HG03521 (cell line): Measurements from ENCODE around the gene SFXN5.

ENCODE experiments used
- ATAC-seq: cut with Tn5 transposase; IDR thresholded peaks from one replicate; pipeline ENCODE4 v1.9.1; 2021; ENCODE audit warnings: mild to moderate bottlenecking, moderate library complexity; ENCODE audit not compliant: unreplicated experiment

Gene SFXN5

DNA sequence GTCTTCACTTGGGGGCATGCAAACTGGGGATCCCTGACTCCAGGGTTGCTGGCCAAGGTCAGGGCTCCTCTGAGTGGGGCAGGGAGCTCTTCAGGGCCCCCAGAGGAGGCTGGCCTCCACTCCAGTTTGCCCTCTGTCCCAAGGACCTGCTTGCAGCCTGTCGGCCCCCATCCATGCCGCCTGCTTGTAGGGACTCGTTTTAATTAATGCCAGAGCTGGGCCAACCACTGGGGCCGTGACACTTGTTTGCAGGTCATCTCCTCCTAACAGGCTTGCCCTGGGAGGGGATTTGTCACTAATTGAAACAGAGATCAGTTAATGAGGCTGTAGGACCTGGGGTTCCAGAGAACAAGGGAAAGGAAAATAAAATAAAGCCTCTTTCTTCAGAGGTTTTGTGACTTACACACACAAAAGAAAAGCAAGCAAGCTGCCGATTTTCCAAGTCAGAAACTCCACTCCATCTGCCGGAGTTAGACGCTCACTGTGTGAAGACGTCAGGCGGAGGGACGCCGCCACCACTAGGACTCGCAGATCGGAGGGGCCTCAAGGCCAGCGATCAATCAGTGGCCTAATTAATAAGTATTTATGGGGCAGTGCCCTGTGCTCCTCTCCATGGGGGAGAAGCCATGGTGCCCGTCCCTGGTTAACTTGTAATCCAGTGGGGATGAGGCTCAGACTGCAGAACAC is 75.9 kb downstream of the SFXN5 start:
- no peak for ATAC-seq

DNA sequence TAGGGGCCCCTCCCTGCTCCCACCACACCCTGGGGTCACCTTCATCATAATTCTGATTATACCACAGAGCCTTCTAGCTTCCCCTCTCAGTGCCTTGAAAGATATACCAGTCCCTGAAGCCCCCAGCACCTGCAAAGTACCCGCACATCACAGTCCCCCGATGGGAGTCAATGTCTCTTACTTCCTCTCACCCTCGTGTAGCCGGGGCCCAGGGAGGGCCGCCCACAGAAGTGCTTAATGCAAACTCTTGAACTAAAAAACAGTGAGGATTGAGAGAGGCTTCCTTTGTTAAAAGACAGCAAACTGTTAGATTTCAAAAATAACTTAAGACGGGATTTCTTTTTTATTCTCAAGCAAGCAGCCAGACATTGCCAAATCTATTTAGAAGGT is 76.5 kb downstream of the SFXN5 start:
- ATAC-seq = no peak

DNA sequence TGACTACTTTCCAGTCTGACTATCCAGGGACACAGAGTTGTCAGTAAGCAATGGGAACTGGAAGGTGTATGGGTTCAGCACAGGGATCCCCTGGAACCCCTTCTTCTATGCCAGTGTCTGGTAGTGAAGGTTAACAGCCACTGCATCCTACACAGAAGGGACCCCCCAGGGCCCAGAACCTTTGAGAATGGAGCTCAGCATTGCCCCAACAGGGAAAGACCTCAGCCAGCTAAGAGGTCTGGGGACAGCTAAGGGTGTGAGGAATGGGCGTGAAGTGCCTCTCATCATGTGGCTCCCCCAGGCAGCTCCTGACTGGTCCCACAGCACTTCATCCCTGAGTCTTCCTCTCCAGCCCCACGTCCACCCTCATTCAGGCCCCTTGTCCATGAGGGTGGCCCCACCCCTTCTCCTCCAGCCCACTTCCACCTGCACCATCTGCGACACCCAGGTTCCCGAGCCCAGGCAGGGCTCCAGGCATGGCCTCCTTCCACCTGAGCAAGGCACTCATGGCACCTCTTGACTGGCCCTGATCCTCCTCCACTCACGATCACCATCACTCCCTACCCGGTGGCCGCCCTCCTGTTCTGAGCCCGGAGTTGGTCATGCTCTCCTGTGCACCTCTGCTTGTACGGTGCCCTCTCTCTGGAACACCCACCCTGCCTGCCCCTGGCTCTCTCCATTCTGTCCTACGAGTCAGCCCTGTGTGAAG is 77.1 kb downstream of the SFXN5 start:
- ATAC-seq = no peak

DNA sequence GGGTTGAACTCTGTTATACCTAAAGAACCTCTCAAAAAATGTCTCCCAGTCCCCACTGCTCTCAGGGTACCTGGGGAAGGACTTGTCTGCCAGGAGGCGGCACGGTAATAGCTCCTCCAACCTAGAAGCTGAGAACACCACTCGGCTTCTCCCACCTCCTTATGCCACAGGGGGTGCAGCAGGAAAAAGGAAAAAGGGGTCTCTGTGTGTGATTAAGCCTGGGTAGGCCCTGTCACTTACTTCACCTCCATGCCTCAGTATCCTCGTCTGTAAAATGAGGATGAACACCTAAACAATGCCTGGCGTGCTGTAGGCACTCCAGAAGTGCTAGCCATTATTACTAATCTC is 77.6 kb downstream of the SFXN5 start:
- ATAC-seq = no peak

DNA sequence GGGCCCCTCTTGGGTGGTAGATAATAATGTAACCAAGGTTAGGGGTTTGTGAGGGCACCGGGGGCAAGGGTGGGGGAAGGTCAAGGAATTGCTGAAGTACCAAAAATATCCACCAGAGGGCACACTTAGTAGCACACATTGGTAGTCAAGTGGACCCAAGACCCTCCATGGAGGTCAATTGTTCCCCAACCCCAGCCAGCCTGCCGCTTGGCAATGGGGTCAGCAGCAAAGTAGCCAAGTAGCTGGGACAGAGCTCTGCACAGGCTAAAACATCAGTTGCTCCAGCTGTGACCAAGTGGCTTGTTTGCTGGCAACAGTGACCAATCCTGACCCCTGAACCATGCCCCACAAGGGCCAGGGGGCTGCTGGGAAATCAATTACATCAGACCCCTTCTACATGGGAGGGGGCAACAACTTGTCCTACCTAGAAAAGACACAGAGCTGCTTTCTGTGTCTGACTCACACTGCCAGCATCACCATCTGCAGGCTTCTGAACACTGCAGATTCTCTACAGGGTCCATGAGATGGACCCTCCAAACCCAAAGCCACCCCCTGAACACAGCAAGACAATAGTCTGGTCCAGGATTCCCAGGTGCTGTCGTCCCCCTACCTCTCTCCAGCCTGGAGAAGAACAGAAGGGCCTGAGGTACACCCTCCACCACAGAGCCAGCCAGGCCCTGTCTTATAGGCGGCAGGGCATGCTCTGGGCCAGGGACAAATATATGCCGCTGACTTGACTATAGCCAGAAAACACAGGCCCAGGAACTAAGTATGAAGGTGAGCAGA is 78.2 kb downstream of the SFXN5 start:
- ATAC-seq = no peak

DNA sequence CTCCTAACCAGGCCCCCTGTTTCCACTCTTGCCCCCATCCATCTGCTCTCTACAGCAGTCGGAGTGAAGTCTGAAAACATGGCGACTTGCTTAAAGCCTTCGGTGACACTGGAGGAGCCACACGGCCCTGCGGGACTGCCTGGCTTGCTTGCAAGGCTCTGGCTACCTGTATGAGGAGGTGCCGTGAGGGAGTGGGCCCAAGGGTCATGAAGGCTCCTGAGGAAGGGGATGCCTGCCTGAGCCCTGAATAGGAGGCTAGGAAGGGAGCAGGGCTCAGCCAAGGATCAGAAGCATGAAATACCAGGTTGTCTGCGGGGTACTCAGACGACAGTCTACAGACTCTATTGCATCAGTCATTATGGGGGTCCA is 78.8 kb downstream of the SFXN5 start:
- no peak for ATAC-seq

DNA sequence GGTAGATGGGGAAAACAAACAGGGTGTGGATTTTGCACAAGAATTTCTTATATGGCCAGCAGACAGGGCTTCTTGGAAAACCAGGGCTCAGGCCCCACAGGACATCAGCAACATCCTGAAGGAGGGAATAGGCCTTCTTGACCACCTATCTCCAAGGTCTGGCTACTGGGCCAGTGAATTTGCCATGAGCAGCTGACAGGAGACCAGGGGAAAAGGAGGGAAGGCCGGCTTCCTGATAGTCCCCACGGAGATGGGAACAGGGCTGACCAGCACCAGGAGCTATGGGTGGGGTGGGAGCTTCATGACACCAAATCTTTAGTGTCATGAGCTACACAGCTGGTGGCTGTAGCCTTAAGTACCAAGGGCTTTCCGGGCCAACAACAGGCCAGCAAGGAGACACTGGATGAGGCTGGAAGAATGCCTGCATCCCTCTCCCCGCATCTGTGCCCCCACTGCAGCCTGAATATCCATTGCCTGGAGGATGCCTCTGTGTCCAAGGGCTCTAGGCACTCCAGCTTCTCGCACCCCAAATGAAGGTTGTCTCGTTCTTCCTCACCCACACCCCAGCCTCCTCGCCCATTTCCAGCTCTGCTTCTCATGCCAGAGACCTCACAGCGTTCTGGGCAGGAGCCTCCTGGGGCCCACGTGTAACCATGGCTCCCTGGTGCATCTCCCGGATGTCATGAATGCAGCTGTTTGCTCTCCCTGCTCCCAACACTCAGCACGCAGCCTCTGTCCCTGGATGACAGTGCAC is 79.4 kb downstream of the SFXN5 start:
- ATAC-seq = no peak

DNA sequence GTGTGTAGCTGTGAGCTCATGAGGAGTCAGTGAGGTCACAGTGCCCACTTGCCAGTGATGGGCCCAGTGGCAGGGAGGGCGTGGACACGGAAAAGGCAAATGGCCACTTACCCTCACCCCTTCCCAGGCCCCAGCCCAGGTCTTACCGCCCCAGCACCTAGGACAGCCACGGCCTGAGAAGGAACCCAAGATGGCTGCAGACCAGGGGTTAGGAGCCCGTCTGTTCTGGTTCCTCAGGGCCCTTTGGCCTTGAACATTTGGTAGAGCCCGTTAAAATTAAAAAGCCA is 80.1 kb downstream of the SFXN5 start:
- ATAC-seq = no peak

DNA sequence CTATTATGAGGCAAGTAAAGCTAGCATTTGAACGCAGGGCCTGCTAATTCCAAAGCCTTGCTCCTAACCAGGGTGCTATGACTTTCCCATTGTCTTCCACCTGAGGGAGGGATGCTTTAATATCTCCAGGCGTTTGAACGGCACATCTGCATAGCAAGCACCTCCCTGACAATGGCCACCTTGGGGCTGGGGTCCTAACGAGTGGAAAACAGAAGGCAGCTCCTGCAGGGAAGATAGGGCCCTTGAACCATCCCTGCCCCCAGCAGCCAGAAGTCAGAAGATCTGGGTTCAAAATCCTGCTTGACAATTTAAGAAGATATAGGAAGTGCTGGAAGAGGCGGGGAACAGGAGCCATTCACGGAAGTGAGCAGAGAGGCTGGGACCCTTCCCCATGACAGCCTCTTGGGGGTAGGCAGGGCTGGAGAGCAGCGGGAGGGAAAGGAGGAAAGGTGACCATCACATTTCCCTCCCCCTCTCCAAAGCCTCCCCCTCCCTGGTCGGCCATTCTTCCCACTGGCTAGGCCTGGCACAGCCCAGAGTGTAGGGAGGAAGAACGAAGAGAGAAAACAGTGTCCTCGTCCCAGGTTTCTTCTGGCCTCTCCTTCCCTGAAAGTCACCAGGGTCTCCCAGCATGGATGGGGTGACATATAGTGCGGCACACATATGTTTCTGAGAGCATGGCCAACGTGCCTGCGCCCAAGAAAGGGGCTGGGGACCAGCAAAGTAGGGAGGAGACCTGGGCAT is 80.6 kb downstream of the SFXN5 start:
- ATAC-seq = no peak

DNA sequence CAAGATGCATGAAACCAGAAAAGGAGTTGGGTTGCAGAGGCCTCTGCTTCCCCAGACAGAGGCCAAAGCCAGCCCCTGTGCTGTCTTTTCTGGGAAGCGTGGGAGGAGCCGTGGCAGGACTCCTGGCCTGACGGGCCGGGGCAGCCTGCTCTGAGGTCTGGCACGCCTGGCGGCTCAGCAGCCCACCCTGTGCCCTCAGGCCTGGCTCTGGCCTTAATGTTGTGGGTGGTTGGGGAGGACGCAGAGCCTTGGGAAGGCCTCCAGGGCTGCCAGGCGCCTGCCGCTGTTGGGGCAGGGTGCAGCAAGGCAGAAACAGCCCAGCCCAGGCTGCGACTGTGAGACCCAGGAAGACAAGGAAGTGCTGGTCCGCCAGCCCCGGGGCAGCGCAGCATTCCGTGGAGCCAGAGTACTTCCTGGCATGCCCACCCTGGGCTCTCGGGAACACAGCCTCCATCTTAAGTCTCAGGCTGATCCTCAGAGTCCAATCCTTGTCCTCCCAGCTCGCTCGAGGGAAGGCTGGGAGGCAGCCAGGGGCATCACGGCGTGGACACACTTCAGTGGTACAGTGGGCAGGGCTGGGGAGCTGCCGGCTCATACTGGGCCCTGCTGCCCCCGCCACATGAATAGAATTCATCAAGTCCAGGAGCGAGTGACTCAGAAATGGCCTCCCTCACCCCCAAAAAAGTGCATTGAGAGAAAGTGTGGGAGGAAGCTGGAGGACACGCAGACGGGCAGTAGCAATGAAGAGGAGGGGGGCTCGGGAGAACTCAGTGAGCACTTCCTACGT is 81.5 kb downstream of the SFXN5 start:
- no peak for ATAC-seq

DNA sequence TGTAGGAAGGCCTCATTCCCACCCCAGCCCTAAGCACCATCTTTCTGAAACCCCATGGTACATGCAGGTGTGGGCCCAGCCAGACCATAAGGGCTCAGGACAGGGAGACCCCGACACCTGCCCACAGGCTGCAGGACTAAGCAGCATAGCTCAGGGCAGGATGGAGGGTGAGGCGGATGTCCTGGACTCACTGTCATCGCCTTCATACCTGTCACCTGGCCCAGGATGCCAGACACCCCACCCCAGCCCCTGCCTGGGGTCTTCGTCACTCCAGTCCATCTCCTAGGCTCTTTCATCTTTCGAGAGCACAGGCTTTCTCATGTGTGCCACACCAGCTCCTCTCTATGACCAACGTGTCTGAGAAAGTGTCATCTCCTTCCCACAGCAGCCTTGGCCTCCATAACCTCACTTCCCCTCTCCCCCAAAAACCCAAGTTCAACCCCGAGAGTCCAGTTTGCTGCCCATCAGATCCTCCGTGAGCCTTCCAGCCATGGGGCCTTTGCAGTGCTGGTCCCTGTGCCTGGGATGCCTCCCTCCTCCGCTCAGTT is 82.7 kb downstream of the SFXN5 start:
- no peak for ATAC-seq

DNA sequence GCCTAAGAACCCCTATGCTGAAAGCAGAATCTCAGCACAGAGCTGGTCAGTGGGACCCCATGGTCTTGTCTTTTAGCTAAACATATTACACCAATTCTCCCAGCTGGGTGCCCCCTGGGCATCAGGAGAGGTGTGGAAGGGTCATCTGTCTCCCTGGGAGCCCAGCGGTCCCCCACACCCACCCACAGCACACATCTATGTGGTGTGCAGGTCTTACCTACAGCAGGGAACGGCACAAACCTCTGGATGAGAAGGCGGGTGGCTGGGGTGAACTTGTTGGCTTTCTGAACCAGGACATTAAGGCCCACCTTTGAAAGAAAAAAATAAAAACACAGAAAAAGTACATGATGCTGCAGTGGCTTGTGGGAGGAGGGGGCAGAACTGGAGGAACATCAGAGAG is 83.5 kb downstream of the SFXN5 start:
- ATAC-seq = no peak

DNA sequence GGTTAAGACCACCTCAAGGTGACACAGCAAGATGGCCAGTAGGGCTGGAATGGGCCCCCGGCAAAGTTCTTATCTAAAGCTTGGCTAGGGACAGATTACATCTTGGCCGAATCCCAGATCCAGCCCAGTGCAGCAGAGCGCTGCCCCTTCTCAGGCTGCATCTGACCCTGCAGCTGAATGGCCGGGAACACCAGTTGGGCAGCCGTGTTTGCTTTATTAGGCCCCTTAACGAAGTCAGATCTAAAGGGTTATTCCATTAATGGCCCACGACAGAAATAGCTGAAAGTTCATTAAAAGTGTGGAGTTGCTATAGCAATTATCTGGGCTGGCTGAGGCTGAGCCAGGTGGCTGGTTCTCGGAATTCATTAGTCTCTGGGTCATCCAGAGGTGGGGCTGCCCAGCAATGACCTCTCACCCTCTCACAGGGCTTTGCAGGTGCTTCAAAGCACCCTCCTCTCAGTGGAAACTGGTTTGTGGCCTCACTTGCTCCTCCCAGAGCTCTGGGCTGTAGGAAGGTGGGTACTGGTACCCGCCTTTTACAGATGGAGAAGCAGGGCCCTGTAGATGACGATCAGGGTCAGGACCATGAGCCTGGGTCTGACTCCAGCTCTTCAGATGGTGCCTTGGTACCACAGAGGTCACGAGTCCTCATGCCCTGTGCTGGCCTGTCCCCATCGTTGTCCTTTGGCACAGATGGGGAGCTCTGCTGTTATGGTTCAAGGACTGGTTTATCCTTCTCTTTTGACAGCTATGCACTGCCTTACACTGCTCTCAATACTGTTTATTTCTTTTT is 85.4 kb downstream of the SFXN5 start:
- no peak for ATAC-seq

DNA sequence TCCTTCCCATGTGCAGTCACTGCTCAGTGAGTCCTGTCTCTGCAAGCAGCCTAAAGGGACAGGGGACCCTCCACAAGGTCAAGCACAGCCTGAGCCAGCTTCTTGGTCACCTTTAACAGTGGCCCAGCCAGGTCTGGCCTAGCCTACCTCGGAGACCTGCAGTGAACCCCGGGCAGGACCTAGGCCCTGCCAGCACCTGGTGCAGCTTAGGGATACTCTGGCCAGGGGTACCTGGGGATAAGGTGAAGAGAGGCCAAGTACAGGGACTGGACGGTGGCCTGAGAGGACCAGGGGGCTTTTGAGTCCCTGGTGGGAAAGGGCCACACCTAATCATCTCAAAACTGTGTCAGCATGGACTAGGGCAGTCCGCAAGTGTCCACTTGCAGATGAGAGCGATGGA is 86.4 kb downstream of the SFXN5 start:
- no peak for ATAC-seq

DNA sequence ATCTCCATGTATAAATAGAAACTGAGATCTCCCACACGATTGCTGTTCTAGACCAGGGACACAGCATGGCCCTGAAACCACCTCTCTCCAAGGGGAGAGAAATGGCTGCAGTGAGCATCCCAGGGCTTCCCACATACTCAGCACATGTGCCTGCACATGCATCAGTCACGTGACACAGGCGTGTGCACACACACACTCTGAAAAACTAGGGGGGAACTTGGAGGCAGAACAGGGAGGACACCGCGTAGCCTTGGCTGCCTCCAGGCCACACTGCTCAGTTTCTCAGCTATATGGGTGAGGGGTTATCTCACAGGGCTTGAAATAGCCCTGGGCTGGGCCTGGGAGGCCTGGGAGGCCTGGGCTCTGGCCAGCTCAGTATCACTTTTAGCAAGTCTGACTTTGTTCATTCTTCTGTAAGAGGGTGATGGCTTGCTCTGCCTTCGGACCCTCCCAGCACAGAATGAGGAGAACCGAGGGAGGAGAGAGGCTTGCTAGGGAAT is 87.3 kb downstream of the SFXN5 start:
- no peak for ATAC-seq

DNA sequence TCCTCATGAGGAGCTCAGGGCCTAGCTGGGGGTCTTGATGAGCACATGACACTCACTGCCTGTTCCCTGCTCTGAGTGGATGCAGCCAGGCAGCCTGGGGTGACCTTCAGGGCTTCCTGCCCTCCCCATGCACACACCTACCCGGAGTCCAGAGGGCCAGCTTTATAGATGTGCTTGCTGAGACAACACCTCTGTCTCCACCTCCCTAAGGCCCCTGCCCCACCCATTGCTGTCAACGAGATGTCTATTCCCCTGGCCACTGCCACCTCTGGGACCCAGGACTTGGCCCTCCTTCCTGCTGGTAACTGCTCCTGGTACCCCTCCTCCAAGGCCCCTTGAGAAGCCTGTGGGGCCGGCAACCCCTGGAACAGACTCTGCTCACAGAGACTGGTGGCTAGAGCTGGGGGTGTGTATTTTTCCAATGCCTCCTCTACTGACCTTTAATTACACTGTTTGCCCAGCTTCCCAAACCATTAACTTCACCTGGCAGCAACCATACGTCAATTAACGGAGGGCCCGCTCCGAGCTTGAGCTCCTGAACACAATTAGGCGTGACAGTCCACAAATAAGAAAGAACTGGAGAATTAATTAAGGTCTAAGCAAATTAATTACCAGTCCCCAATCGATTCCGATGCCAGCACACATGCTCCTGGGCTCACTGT is 87.9 kb downstream of the SFXN5 start:
- no peak for ATAC-seq

DNA sequence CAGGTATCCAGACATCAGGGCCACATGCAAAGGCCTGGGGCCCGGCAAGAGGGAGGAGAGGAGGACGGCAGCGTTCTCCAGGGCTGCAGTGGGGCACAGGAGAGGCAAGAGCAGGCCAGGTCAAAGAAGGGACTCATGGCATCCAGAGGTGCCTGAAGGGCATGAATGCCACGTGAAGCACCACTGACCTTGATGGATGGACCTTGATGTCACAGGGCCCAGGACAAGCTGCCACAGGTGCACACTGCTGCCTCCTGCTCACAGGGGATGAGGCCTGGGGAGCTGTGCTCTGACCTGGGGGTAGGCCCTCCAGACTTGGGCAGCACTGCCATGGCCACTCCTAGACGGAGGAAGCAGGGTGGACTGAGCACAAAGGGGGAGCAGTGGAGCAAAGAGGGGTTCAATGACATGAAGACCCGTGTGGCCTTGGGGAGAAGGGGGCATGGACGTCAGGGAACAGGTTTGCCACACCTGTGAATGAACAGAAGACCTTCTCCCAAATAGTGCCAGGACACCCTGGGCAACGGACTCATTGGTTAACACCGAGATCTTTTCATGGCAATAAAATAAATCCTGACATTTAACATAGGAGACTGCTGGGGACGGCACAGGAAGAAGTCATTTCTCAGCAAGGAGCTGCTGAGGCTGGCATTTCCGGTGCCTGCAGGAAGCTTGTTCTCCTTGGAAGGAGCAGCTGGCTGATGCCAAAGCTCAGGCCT is 88.6 kb downstream of the SFXN5 start:
- ATAC-seq = no peak

DNA sequence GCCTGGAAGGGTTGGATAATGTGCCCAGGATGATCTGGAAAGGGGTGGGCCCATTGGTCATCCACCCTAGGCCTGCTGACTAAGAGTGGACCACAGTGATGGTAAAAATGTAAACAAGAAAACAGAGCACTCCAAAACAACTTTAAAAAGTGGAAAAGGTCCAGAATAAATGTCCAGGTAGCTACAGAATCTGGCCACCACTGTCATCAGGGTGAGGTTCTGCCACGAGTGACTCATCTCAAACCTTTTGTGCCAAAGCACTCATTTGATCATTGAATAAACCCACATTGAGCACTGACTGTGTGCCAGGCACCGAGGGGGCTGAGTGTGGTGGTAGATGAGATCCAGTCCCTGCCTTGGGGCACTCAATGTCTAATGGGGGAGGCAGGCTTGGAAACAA is 89.3 kb downstream of the SFXN5 start:
- ATAC-seq = no peak
